Suprapubic skin (tissue), 4 donors: ENCODE measurements around the gene RHEB. TPM values are rescaled to one million over a fixed set of nuclear protein-coding genes. Genes with fewer than 3 reads are reported as not detected.

ENCODE experiments used
- DNase-seq, 2 donors: peaks; one replicate each; pipeline ENCODE4 v3.0.0-alpha.2; 2019; ENCODE audit warnings: low spot score in 2 of 2
- H3K27ac ChIP-seq: fragments of 200-600 bp; sonication (generic); one replicate; pipeline ENCODE4 v1.5.1; 2019
- H3K27me3 ChIP-seq: fragments of 200-600 bp; sonication (generic); one replicate; pipeline ENCODE4 v1.5.1; 2019
- H3K36me3 ChIP-seq: fragments of 200-600 bp; sonication (generic); one replicate; pipeline ENCODE4 v1.5.1; 2019
- H3K4me1 ChIP-seq: fragments of 200-600 bp; sonication (generic); one replicate; pipeline ENCODE4 v1.5.1; 2019
- H3K4me3 ChIP-seq: fragments of 200-600 bp; sonication (generic); one replicate; pipeline ENCODE4 v1.5.1; 2019; ENCODE audit warnings: mild to moderate bottlenecking
- H3K9me3 ChIP-seq: fragments of 200-600 bp; sonication (generic); one replicate; pipeline ENCODE4 v1.5.1; 2019
- EP300 ChIP-seq: sonication (generic); formaldehyde crosslinking; IDR thresholded peaks from one replicate; pipeline ENCODE4 v1.6.1; 2017; ENCODE audit warnings: antibody characterized with exemption
- POLR2A ChIP-seq, 2 donors: fragments of 450-650 bp; IDR thresholded peaks; one replicate each; pipeline ENCODE4 v1.6.1; 2017; ENCODE audit warnings: antibody characterized with exemption in 2 of 2, mild to moderate bottlenecking in 2 of 2, moderate library complexity in 2 of 2
- POLR2AphosphoS5 ChIP-seq, 3 donors: sonication (generic); formaldehyde crosslinking; IDR thresholded peaks; one replicate each; pipeline ENCODE4 v1.6.1; 2017; ENCODE audit warnings: antibody characterized with exemption in 3 of 3
- WGBS: methylation state at CpG from one replicate; pipeline ENCODE4 v1.1.5; 2018; 5-methylcytosine and 5-hydroxymethylcytosine counted together
- total RNA-seq, 4 donors: library from RNA; depleted of rRNA; stranded (reverse); fragments of >200 nt; gene quantifications; one replicate each; pipeline ENCODE4 v1.1.0, GENCODE V29; 2016
- TF ChIP-seq, protein P1 (sequence below), 2 donors: fragments of 200-600 bp in 1 of 2; fragments of 450-650 bp in 1 of 2; sonication (generic) in 1 of 2; IDR thresholded peaks; one replicate each; pipeline ENCODE4 v1.5.1; 2016 to 2019; ENCODE audit warnings: antibody characterized with exemption in 2 of 2, mild to moderate bottlenecking in 1 of 2, moderate library complexity in 1 of 2

RHEB gene
- total RNA-seq, 4 donors from 2014 or later: 46.5 to 62.2 (median 53.9) TPM

GRCh38 chr7:151483711-151483983 lies 36.0 kb downstream of the RHEB start:
- 96% methylated on average over 1 of the region's 1 CpG for WGBS
- Histone ChIP-seq H3K27ac (no peak overlapping the region), H3K4me1 (peaks cover 10% of the 10 kb centered on the region), H3K36me3 (peaks cover 32% of the 10 kb centered on the region), H3K27me3 (no peaks in the 10 kb centered on the region), H3K4me3 (no peak overlapping the region), H3K9me3 (no peaks in the 10 kb centered on the region)
- TF ChIP-seq POLR2AphosphoS5 (IDR thresholded peaks at IDR 0.05) (no peak), POLR2A (IDR thresholded peaks at IDR 0.05) (no peak), EP300 (no peak)
- TF ChIP-seq, protein P1, sequence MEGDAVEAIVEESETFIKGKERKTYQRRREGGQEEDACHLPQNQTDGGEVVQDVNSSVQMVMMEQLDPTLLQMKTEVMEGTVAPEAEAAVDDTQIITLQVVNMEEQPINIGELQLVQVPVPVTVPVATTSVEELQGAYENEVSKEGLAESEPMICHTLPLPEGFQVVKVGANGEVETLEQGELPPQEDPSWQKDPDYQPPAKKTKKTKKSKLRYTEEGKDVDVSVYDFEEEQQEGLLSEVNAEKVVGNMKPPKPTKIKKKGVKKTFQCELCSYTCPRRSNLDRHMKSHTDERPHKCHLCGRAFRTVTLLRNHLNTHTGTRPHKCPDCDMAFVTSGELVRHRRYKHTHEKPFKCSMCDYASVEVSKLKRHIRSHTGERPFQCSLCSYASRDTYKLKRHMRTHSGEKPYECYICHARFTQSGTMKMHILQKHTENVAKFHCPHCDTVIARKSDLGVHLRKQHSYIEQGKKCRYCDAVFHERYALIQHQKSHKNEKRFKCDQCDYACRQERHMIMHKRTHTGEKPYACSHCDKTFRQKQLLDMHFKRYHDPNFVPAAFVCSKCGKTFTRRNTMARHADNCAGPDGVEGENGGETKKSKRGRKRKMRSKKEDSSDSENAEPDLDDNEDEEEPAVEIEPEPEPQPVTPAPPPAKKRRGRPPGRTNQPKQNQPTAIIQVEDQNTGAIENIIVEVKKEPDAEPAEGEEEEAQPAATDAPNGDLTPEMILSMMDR (IDR thresholded peaks at IDR 0.05): no peak
- DNase-seq: no peak

DNA sequence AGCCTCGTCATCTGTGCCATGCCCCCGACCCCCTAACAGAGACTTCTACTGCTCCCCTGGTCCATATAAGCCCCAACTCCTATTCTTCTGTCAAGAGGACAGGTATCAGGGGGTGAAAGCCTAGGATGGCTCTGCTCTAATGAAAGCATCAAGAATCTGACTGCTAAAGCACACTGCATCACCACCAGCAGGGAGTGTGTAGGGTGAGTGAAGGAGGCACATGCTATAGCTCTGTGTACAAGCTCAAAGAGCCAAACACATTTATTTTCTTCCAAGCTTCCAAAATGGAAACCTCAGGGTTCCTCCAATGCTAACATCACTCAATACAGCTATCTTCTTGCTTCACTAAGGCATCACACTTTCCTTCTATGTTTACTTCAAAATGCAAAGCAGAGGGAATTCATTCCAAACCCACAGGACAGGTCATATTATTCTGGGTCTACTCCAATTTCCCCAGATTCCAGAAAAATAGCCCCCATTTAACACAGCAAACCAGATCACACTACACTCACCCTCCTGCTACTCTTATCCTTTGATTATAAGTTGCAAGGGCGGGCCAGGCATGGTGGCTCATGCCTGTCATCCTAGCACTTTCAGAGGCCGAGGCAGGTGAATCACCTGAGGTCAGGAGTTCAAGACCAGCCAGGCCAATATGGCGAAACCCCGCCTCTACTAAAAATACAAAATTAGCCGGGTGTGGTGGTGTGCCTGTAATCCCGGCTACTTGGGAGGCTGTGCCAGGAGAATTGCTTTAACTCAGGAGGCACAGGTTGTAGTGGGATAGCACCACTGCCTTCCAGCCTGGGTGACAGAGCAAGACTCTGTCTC lies 36.6 kb downstream of the RHEB start:
- no peaks in the 10 kb centered on the region for H3K27me3 ChIP-seq
- 77% methylated on average over 7 of the region's 8 CpGs for WGBS
- TF ChIP-seq POLR2AphosphoS5 (IDR thresholded peaks at IDR 0.05) (no peak), POLR2A (IDR thresholded peaks at IDR 0.05) (no peak), EP300 (no peak)
- TF ChIP-seq, protein P1 (IDR thresholded peaks at IDR 0.05): no peak
- no peak for DNase-seq
- no peak overlapping the region for H3K27ac ChIP-seq
- H3K36me3 ChIP-seq: peaks cover 33% of the 10 kb centered on the region
- peaks cover 10% of the 10 kb centered on the region for H3K4me1 ChIP-seq
- no peak overlapping the region for H3K4me3 ChIP-seq
- no peaks in the 10 kb centered on the region for H3K9me3 ChIP-seq

GRCh38 chr7:151481650-151482505 lies 37.8 kb downstream of the RHEB start:
- 90% methylated on average over 4 of the region's 4 CpGs for WGBS
- peaks cover 10% of the 10 kb centered on the region for H3K4me1 ChIP-seq
- H3K4me3 ChIP-seq: no peak overlapping the region
- no peak overlapping the region for H3K27ac ChIP-seq
- no peak for TF ChIP-seq POLR2A (IDR thresholded peaks at IDR 0.05)
- no peak for TF ChIP-seq POLR2AphosphoS5 (IDR thresholded peaks at IDR 0.05)
- TF ChIP-seq, protein P1 (IDR thresholded peaks at IDR 0.05): no peak
- TF ChIP-seq EP300: no peak
- peaks cover 34% of the 10 kb centered on the region for H3K36me3 ChIP-seq
- no peaks in the 10 kb centered on the region for H3K27me3 ChIP-seq
- no peaks in the 10 kb centered on the region for H3K9me3 ChIP-seq
- no peak for DNase-seq

GRCh38 chr7:151477867-151478266 lies 41.8 kb downstream of the RHEB start:
- H3K27ac ChIP-seq: no peak overlapping the region
- no peak overlapping the region for H3K4me3 ChIP-seq
- H3K27me3 ChIP-seq: no peaks in the 10 kb centered on the region
- no peak for DNase-seq
- H3K36me3 ChIP-seq: peaks cover 41% of the 10 kb centered on the region
- H3K9me3 ChIP-seq: no peaks in the 10 kb centered on the region
- TF ChIP-seq POLR2AphosphoS5 (IDR thresholded peaks at IDR 0.05) (no peak), EP300 (no peak), POLR2A (IDR thresholded peaks at IDR 0.05) (no peak)
- TF ChIP-seq, protein P1 (IDR thresholded peaks at IDR 0.05): no peak
- 90% methylated on average over 7 of the region's 7 CpGs for WGBS
- H3K4me1 ChIP-seq: no peaks in the 10 kb centered on the region
